Neural crest cell (in vitro differentiated cells): ENCODE data around the gene ADAMTS9. TPM values are rescaled to one million over a fixed set of nuclear protein-coding genes. Genes with fewer than 3 reads are reported as not detected.

Experiments used
- DNase-seq: peaks from one replicate; pipeline ENCODE4 v3.0.0; 2021; ENCODE audit warnings: low read depth, mixed read lengths, low spot score
- H3K27ac Mint-ChIP-seq: one replicate; pipeline ENCODE4 v1.8.0; 2021; ENCODE audit warnings: mild to moderate bottlenecking, mixed read lengths; ENCODE audit not compliant: unreplicated experiment
- H3K27me3 Mint-ChIP-seq: 2 replicates; pipeline ENCODE4 v1.8.0; 2021; ENCODE audit warnings: low read depth, mild to moderate bottlenecking, mixed read lengths
- H3K36me3 Mint-ChIP-seq: 2 replicates; pipeline ENCODE4 v1.8.0; 2021; ENCODE audit warnings: low read depth, mild to moderate bottlenecking, mixed read lengths
- H3K4me1 Mint-ChIP-seq: 2 replicates; pipeline ENCODE4 v1.8.0; 2021; ENCODE audit warnings: mixed read lengths
- H3K4me3 Mint-ChIP-seq: one replicate; pipeline ENCODE4 v1.8.0; 2021; ENCODE audit warnings: mild to moderate bottlenecking, mixed read lengths
- H3K9me3 Mint-ChIP-seq: 2 replicates; pipeline ENCODE4 v1.8.0; 2021; ENCODE audit warnings: mixed read lengths
- total RNA-seq: library from RNA; stranded (reverse); gene quantifications from 2 replicates; pipeline ENCODE4 v1.2.1, GENCODE V29; 2021
- TF ChIP-seq, protein P1 (sequence below): fragments of 200-600 bp; sonication (generic); conservative IDR thresholded peaks from 2 replicates; pipeline ENCODE4 v1.5.0; 2021; ENCODE audit warnings: antibody characterized with exemption, mild to moderate bottlenecking

Gene ADAMTS9
- total RNA-seq, 1 donor from 2014 or later: 15.1 TPM

DNA sequence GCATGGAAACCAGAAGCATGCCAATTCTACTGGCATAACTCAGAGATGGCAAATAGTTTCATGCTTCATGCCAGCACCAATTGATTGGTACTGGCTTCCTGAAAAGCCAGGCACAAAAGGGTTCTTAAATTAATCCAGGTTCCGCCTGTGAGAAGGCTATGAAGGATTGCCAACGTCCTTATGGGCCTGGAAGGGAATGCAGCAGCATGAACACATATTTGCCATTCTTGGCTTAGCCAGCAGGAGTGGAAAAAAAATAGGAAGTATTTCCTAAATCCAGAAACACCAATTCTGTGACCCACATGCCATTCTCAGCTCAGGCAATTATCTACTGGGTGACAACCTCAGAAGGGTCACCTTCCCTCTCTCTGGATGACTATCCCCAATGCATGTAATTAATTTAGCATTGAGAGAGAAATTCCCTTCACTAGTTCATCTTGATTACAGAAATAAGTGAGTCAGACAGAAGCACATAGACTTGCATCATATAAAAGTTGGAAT, 36.0 kb downstream of the ADAMTS9 start:
- Mint-ChIP-seq H3K27me3 (no peaks in the 10 kb centered on the region), H3K27ac (no peak overlapping the region), H3K4me1 (peaks cover 34% of the 10 kb centered on the region), H3K36me3 (peaks cover 17% of the 10 kb centered on the region), H3K4me3 (no peak overlapping the region), H3K9me3 (no peaks in the 10 kb centered on the region)
- no peak for DNase-seq
- TF ChIP-seq, protein P1, sequence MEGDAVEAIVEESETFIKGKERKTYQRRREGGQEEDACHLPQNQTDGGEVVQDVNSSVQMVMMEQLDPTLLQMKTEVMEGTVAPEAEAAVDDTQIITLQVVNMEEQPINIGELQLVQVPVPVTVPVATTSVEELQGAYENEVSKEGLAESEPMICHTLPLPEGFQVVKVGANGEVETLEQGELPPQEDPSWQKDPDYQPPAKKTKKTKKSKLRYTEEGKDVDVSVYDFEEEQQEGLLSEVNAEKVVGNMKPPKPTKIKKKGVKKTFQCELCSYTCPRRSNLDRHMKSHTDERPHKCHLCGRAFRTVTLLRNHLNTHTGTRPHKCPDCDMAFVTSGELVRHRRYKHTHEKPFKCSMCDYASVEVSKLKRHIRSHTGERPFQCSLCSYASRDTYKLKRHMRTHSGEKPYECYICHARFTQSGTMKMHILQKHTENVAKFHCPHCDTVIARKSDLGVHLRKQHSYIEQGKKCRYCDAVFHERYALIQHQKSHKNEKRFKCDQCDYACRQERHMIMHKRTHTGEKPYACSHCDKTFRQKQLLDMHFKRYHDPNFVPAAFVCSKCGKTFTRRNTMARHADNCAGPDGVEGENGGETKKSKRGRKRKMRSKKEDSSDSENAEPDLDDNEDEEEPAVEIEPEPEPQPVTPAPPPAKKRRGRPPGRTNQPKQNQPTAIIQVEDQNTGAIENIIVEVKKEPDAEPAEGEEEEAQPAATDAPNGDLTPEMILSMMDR: no peak

DNA sequence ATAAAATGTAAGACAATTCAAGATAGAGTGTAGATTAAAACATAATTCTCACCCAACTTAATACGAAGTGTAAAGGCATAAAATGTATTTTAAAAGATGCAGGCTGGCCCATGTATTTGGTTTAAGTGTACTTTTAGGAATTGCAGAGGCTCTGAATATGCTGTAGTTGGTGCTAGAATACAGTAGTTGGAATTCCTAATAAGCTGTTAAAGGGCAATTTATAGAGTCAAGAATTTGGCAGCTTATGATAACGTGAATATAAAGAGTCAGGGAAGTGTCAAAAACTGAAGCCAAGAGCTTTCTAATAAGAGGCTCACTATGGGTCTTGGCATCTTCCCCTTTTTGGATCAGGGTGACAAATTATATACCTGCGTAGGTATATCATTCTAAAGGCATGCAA, 36.5 kb downstream of the ADAMTS9 start:
- Mint-ChIP-seq H3K4me1 (peaks cover 39% of the 10 kb centered on the region), H3K4me3 (no peak overlapping the region), H3K36me3 (peaks cover 17% of the 10 kb centered on the region), H3K9me3 (no peaks in the 10 kb centered on the region), H3K27ac (no peak overlapping the region), H3K27me3 (no peaks in the 10 kb centered on the region)
- no peak for DNase-seq
- TF ChIP-seq, protein P1: no peak

DNA sequence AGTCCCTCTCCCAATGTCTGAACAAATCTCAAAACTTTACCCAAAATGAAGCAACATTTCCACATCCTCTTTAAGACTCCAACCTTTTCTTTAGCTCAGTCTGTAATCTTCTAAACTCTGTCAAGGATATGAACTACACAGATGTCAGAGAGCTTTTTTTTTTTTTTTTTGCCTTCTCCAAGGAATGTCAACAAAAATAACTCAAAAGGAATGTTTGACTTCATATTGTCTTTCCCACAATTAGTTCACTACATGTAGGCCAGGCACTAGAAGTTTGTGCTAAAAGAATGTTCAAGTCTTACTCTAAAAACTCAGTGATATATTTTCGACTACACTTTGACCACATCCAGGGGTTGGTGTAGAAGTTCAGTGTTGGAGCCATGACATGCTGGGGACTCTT, 37.1 kb downstream of the ADAMTS9 start:
- DNase-seq: no peak
- TF ChIP-seq, protein P1: no peak
- Mint-ChIP-seq H3K27me3 (no peaks in the 10 kb centered on the region), H3K27ac (no peak overlapping the region), H3K9me3 (no peaks in the 10 kb centered on the region), H3K36me3 (peaks cover 17% of the 10 kb centered on the region), H3K4me3 (no peak overlapping the region), H3K4me1 (peaks cover 42% of the 10 kb centered on the region)

DNA sequence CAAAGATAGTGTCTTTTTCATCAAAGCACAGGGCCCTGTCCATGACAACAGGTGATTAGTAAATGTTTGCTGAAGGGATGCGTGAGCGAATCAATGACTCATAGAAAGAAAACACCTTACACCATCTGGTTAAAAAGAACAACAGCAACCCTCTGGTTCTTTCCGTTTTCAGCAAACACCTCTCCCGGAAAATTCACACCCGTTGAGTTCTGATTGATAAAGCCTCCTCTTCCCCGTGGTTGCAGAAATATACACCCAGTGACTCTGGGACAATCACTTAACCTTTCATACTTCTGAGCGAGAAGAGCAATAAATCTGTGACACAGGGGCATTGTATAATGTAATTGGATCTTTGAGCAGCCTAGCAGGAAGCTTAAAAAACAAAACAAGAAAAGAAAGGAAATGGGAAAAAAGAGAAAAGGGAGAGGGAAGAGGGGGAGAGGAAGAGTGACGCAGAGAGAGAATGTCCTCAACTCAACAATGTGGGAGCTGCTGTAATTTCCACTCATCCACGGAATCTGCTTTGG, 37.6 kb downstream of the ADAMTS9 start:
- Mint-ChIP-seq H3K4me1 (peaks cover 47% of the 10 kb centered on the region), H3K27ac (no peak overlapping the region), H3K36me3 (peaks cover 17% of the 10 kb centered on the region)

DNA sequence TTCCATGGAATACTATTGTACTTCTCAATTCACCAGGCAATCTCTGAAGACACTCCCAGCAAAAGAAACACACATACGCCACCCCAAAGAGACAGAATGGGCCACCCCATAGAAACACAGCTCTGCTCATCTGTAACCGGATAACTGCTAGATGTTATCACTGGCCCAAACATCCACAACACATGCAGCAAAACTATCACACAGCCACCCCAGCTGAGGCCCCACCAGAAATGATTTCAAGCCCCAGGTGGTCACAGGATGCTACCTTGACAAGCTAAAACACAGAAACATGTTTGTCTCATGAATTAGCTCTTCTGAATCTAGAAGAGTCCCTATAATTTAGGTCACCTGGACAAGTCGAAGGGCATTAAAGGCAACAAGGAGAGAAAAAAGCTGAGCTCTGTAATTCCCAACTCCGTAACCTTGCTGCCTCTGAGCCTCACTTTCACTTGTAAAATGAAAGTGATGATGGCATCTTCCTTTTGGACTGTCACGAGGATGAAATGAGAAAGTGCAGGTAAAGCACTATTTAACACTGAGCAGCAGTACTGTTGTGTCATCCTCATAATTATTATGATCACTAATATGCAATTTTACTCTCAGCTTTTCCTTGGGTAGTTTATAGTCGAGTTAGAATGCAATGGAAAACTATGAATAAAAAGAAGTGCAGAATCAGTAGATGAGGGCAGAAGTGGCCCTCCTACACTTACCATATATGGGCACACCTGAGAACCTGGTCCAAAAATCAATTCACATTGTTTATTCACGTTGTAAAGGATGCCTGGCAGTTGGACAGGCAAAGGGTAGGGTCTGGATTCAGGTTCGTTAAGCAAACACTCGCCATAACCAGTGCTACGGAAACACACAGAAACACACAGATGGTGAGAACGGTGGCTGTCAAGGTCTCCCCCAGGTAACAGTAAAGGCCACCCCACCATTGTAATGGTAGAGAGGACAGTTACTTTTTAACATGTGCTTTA, 38.6 kb downstream of the ADAMTS9 start:
- H3K4me1 Mint-ChIP-seq: peaks cover 49% of the 10 kb centered on the region
- TF ChIP-seq, protein P1: no peak
- DNase-seq: no peak
- H3K9me3 Mint-ChIP-seq: no peaks in the 10 kb centered on the region
- H3K4me3 Mint-ChIP-seq: no peak overlapping the region
- peaks cover 23% of the 10 kb centered on the region for H3K36me3 Mint-ChIP-seq
- peak overlapping the region; percentile 9 for H3K27ac Mint-ChIP-seq
- no peaks in the 10 kb centered on the region for H3K27me3 Mint-ChIP-seq

More for the DNA sequence above, 37.6 kb downstream of the ADAMTS9 start:
- TF ChIP-seq, protein P1: no peak
- no peak for DNase-seq
- Mint-ChIP-seq H3K4me3 (no peak overlapping the region), H3K27me3 (no peaks in the 10 kb centered on the region), H3K9me3 (no peaks in the 10 kb centered on the region)
